ENCODE data around the gene PET100. TPM values are rescaled to one million over a fixed set of nuclear protein-coding genes. Genes with fewer than 3 reads are reported as not detected.

The PET100 gene
- polyA plus RNA-seq, 1 donor from 2014 or later: 105 TPM

- Histone ChIP-seq H3K9ac (ENCODE audit: low read length) (no peak overlapping the region), H3K27me3 (ENCODE audit: insufficient read depth, low read depth, low read length) (peaks cover 13% of the 10 kb centered on the region)
- TF ChIP-seq EZH2 (IDR thresholded peaks at IDR 0.05; ENCODE audit: borderline replicate concordance, insufficient read depth, low read length, poor library complexity, severe bottlenecking) (no peak), TAF1 (IDR thresholded peaks at IDR 0.05; ENCODE audit: low read depth) (no peak), CTCF (IDR thresholded peaks at IDR 0.05; ENCODE audit: poor library complexity, severe bottlenecking) (no peak), POLR2AphosphoS5 (IDR thresholded peaks at IDR 0.05) (no peak), MXI1 (conservative IDR thresholded peaks at IDR 0.05; ENCODE audit: poor library complexity, severe bottlenecking) (no peak), RAD21 (conservative IDR thresholded peaks at IDR 0.05) (no peak), REST (IDR thresholded peaks at IDR 0.05; ENCODE audit: borderline replicate concordance) (no peak), EP300 (conservative IDR thresholded peaks at IDR 0.05; ENCODE audit: poor library complexity, severe bottlenecking) (no peak), SMC3 (conservative IDR thresholded peaks at IDR 0.05; ENCODE audit: poor library complexity) (no peak)
These were observed 42.9 kb downstream of the PET100 start for GRCh38 chr19:7672522-7672921.

GRCh38 chr19:7674010-7675005, 44.7 kb downstream of the PET100 start:
- Histone ChIP-seq H3K36me3 (ENCODE audit: insufficient read depth, low read length) (no peaks in the 10 kb centered on the region), H3F3A (ENCODE audit: insufficient read depth, low read length, poor library complexity, severe bottlenecking) (no peaks in the 10 kb centered on the region), H3K27ac (ENCODE audit: low read length) (no peak overlapping the region), H3K9me3 (ENCODE audit: low read length) (no peaks in the 10 kb centered on the region), H3K4me2 (ENCODE audit: low read length) (no peak overlapping the region), H3K9ac (ENCODE audit: low read length) (no peak overlapping the region), H3K79me2 (replicated peaks; ENCODE audit: insufficient read depth, low read length) (no peaks in the 10 kb centered on the region), H2AFZ (ENCODE audit: low read depth, low read length) (no peak overlapping the region), H3K9me2 (ENCODE audit: insufficient read depth, low read length) (no peaks in the 10 kb centered on the region), H3K27me3 (ENCODE audit: insufficient read depth, low read depth, low read length) (peaks cover 13% of the 10 kb centered on the region), H3K4me3 (ENCODE audit: low read length) (no peak overlapping the region), H4K20me1 (ENCODE audit: insufficient read depth) (no peaks in the 10 kb centered on the region)
- TF ChIP-seq EZH2 (IDR thresholded peaks at IDR 0.05; ENCODE audit: borderline replicate concordance, insufficient read depth, low read length, poor library complexity, severe bottlenecking) (no peak), TAF1 (IDR thresholded peaks at IDR 0.05; ENCODE audit: low read depth) (no peak), RAD21 (conservative IDR thresholded peaks at IDR 0.05) (no peak), CTCF (IDR thresholded peaks at IDR 0.05; ENCODE audit: poor library complexity, severe bottlenecking) (no peak), MXI1 (conservative IDR thresholded peaks at IDR 0.05; ENCODE audit: poor library complexity, severe bottlenecking) (no peak), EP300 (conservative IDR thresholded peaks at IDR 0.05; ENCODE audit: poor library complexity, severe bottlenecking) (no peak), SMC3 (conservative IDR thresholded peaks at IDR 0.05; ENCODE audit: poor library complexity) (no peak), POLR2AphosphoS5 (IDR thresholded peaks at IDR 0.05) (no peak), REST (IDR thresholded peaks at IDR 0.05; ENCODE audit: borderline replicate concordance) (no peak)

More at GRCh38 chr19:7672522-7672921, 42.9 kb downstream of the PET100 start:
- H3K36me3 ChIP-seq (ENCODE audit: insufficient read depth, low read length): no peaks in the 10 kb centered on the region
- no peaks in the 10 kb centered on the region for H3K79me2 ChIP-seq (replicated peaks; ENCODE audit: insufficient read depth, low read length)
- H3K27ac ChIP-seq (ENCODE audit: low read length): no peak overlapping the region
- H4K20me1 ChIP-seq (ENCODE audit: insufficient read depth): no peaks in the 10 kb centered on the region
- H3F3A ChIP-seq (ENCODE audit: insufficient read depth, low read length, poor library complexity, severe bottlenecking): no peaks in the 10 kb centered on the region
- H3K9me2 ChIP-seq (ENCODE audit: insufficient read depth, low read length): no peaks in the 10 kb centered on the region
- H3K4me3 ChIP-seq (ENCODE audit: low read length): no peak overlapping the region
- no peaks in the 10 kb centered on the region for H3K9me3 ChIP-seq (ENCODE audit: low read length)
- H3K4me2 ChIP-seq (ENCODE audit: low read length): no peak overlapping the region
- no peak overlapping the region for H2AFZ ChIP-seq (ENCODE audit: low read depth, low read length)

Data from neural cell (in vitro differentiated cells).